GM23248 (cell line): Measurements from ENCODE around the gene CEACAM16. TPM values are rescaled to one million over a fixed set of nuclear protein-coding genes. Genes with fewer than 3 reads are reported as not detected.

Experiments used
- DNase-seq: peaks from one replicate; pipeline ENCODE4 v3.0.0-alpha.2; 2015
- H2AFZ ChIP-seq: fragments of 200-600 bp; sonication (generic); 2 replicates; pipeline ENCODE4 v1.6.1; 2016; ENCODE audit warnings: antibody characterized with exemption
- H3F3A ChIP-seq: fragments of 200-600 bp; sonication (generic); 2 replicates; pipeline ENCODE4 v1.6.1; 2016; ENCODE audit warnings: mild to moderate bottlenecking, antibody characterized with exemption, mixed run types; ENCODE audit not compliant: insufficient read depth
- H3K27ac ChIP-seq: fragments of 200-600 bp; sonication (generic); 2 replicates; pipeline ENCODE4 v1.5.1; 2016; ENCODE audit warnings: mild to moderate bottlenecking
- H3K27me3 ChIP-seq: fragments of 200-600 bp; sonication (generic); replicated peaks from 2 replicates; pipeline ENCODE4 v1.6.1; 2016; ENCODE audit warnings: mild to moderate bottlenecking; ENCODE audit not compliant: insufficient read depth
- H3K36me3 ChIP-seq: fragments of 200-600 bp; sonication (generic); 2 replicates; pipeline ENCODE4 v1.6.1; 2016; ENCODE audit warnings: low read depth, mild to moderate bottlenecking
- H3K4me1 ChIP-seq: fragments of 200-600 bp; sonication (generic); 2 replicates; pipeline ENCODE4 v1.6.1; 2016; ENCODE audit warnings: mild to moderate bottlenecking; ENCODE audit not compliant: insufficient read depth
- H3K4me2 ChIP-seq: fragments of 200-600 bp; sonication (generic); one replicate; pipeline ENCODE4 v1.6.1; 2016; ENCODE audit warnings: mild to moderate bottlenecking; ENCODE audit not compliant: unreplicated experiment
- H3K4me3 ChIP-seq: fragments of 200-600 bp; sonication (generic); 2 replicates; pipeline ENCODE4 v1.5.1; 2016; ENCODE audit warnings: mild to moderate bottlenecking
- H3K79me2 ChIP-seq: fragments of 200-600 bp; sonication (generic); 2 replicates; pipeline ENCODE4 v1.6.1; 2016; ENCODE audit warnings: mild to moderate bottlenecking; ENCODE audit not compliant: insufficient read depth
- H3K9ac ChIP-seq: fragments of 200-600 bp; sonication (generic); 2 replicates; pipeline ENCODE4 v1.6.1; 2016; ENCODE audit warnings: mild to moderate bottlenecking
- H3K9me2 ChIP-seq: fragments of 200-600 bp; sonication (generic); 2 replicates; pipeline ENCODE4 v1.6.1; 2016; ENCODE audit warnings: mixed run types, mild to moderate bottlenecking, moderate library complexity; ENCODE audit not compliant: insufficient read depth
- H3K9me3 ChIP-seq: fragments of 200-600 bp; sonication (generic); one replicate; pipeline ENCODE4 v1.6.1; 2017; ENCODE audit warnings: low read depth
- H4K20me1 ChIP-seq: fragments of 200-600 bp; sonication (generic); 2 replicates; pipeline ENCODE4 v1.6.0; 2016; ENCODE audit not compliant: insufficient read depth
- EZH2 ChIP-seq: fragments of 200-600 bp; sonication (generic); IDR thresholded peaks from 2 replicates; pipeline ENCODE4 v1.6.1; 2018; ENCODE audit warnings: antibody characterized with exemption, mild to moderate bottlenecking; ENCODE audit not compliant: insufficient read depth, poor library complexity, severe bottlenecking
- EZH2phosphoT487 ChIP-seq: fragments of 200-600 bp; sonication (generic); IDR thresholded peaks from 2 replicates; pipeline ENCODE4 v1.6.1; 2018; ENCODE audit warnings: antibody characterized with exemption, moderate library complexity, mild to moderate bottlenecking, low read depth; ENCODE audit not compliant: insufficient read depth
- WGBS, 2 experiments: methylation state at CpG; one replicate each; pipeline ENCODE4 v1.1.6; 2015 to 2017; ENCODE audit warnings: low lambda C conversion rate in 2 of 2, low coverage in 1 of 2; ENCODE audit errors: missing lambda C conversion rate in 2 of 2; 5-methylcytosine and 5-hydroxymethylcytosine counted together
- in situ Hi-C: fragments of 300-500 bp; cut with MboI; formaldehyde crosslinking; loops from 2 replicates; pipeline ENCODE4 v1.15.0; 2020
- microRNA counts: library from miRNA; unstranded; fragments of <30 nt; microRNA quantifications from one replicate; lab custom pipeline; 2016
- microRNA-seq: library from miRNA; unstranded; fragments of <30 nt; microRNA quantifications from one replicate; pipeline ENCODE4, GENCODE V29; 2016; ENCODE audit warnings: borderline number of aligned reads
- polyA plus RNA-seq: library from polyadenylated mRNA; unstranded; fragments of >200 nt; fragmentation: Nextera tagmentation; extraction: Ambion mirVana; gene quantifications from 2 replicates; pipeline ENCODE4 v1.2.1, GENCODE V29; 2016
- small RNA-seq: library from RNA; depleted of rRNA; stranded (forward); fragments of <200 nt; gene quantifications from one replicate; pipeline ENCODE3, GENCODE V24; 2014; ENCODE audit warnings: low read depth, low replicate concordance
- total RNA-seq: library from RNA; depleted of rRNA; stranded (reverse); fragments of >200 nt; shearing (Covaris generic); gene quantifications from 2 replicates; pipeline ENCODE4 v1.2.3, GENCODE V29; 2014; rRNA removed

CEACAM16 gene
- total and polyA plus RNA-seq, 2 experiments from 2014 or later: not detected

- no peaks in the 10 kb centered on the region for H4K20me1 ChIP-seq
- H3K9me2 ChIP-seq: no peaks in the 10 kb centered on the region
- H2AFZ ChIP-seq: no peak overlapping the region
- no peak overlapping the region for H3K4me3 ChIP-seq
- WGBS, 2 experiments: 78 to 87% methylated on average over 31 to 51 of the region's 53 CpGs
- H3K4me2 ChIP-seq: no peak overlapping the region
- TF ChIP-seq EZH2phosphoT487 (no peak), EZH2 (no peak)
- H3K79me2 ChIP-seq: peaks cover 28% of the 10 kb centered on the region
- no peaks in the 10 kb centered on the region for H3K27me3 ChIP-seq
- DNase-seq: no peak
- H3K9ac ChIP-seq: no peak overlapping the region
- in situ Hi-C loops: no loop called here
- H3F3A ChIP-seq: peaks cover 45% of the 10 kb centered on the region
- peaks cover 35% of the 10 kb centered on the region for H3K4me1 ChIP-seq
- no peak overlapping the region for H3K27ac ChIP-seq
- peaks cover 29% of the 10 kb centered on the region for H3K36me3 ChIP-seq
- no peaks in the 10 kb centered on the region for H3K9me3 ChIP-seq
Observed at GRCh38 chr19:44757057-44757734, 58.2 kb downstream of the CEACAM16 start.

DNA sequence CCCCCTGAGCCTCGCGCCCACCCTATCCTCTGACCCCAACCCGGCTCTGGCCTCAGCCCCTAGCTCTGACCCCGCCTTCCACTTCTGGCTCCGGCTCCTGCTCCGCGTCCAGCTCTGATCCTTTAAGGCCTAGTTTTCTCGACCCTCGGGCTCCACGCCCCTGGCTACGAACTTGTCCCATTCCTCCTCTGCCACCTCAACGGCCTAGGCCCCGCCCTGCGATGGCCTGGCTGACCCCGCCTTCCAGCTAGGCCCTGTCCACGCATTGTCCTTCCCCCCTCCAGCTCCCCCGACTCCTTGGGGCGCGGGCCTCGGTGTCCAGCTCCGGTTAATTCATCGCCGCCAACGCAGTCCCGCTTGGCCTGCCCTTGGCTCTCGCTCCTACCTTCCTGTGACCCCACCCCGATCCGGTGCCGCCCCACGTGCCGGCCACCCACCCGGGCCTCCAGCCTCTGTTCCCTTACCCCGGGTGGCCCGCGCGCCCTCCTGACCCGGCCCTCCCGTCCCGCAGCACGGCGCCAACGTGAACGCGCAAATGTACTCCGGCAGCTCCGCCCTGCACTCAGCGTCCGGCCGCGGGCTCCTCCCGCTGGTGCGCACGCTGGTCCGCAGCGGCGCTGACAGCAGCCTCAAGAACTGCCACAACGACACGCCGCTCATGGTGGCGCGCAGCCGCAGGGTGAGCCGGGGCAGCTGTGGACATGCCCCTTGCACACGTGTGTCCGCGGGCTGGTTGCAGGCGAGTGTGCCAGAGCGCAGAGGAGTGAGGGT lies 59.0 kb downstream of the CEACAM16 start:
- DNase-seq: no peak
- Histone ChIP-seq H2AFZ (no peak overlapping the region), H3K27ac (no peak overlapping the region), H3K4me3 (no peak overlapping the region), H3K9ac (no peak overlapping the region), H3K4me2 (no peak overlapping the region), H3K4me1 (peaks cover 31% of the 10 kb centered on the region), H3K27me3 (no peaks in the 10 kb centered on the region), H4K20me1 (no peaks in the 10 kb centered on the region), H3K9me2 (no peaks in the 10 kb centered on the region), H3F3A (peaks cover 38% of the 10 kb centered on the region), H3K9me3 (no peaks in the 10 kb centered on the region), H3K79me2 (peaks cover 21% of the 10 kb centered on the region), H3K36me3 (peaks cover 23% of the 10 kb centered on the region)
- 88 to 89% methylated on average over 46 to 68 of the region's 68 CpGs for WGBS, 2 experiments
- in situ Hi-C loops: no loop called here
- no peak for TF ChIP-seq EZH2phosphoT487
- TF ChIP-seq EZH2: no peak

DNA sequence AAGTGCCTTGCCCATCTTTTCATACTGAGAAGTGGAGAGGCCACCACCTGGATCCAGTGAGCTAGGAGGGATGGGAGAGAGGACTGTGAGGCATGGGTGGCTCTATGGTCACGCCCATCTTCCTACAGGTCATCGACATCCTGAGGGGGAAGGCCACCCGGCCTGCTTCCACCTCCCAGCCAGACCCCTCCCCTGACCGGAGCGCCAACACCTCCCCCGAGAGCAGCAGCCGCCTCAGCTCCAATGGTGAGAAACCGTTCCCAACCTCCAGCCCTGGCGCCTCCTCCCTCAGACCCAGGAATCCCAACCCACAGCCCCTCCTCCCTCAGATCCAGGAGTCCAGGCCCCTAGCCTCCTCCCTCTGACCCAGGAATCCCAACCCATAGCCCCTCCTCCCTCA lies 59.6 kb downstream of the CEACAM16 start:
- WGBS, 2 experiments: 91 to 92% methylated on average over 8 to 9 of the region's 9 CpGs
- Histone ChIP-seq H2AFZ (no peak overlapping the region), H3K79me2 (peaks cover 18% of the 10 kb centered on the region), H3K4me1 (peaks cover 27% of the 10 kb centered on the region), H3K27ac (no peak overlapping the region), H3K36me3 (peaks cover 21% of the 10 kb centered on the region; the same call in 1 of the 2 replicates), H3K9ac (no peak overlapping the region), H3K9me2 (no peaks in the 10 kb centered on the region), H3K9me3 (no peaks in the 10 kb centered on the region), H3K4me2 (no peak overlapping the region), H4K20me1 (no peaks in the 10 kb centered on the region), H3F3A (peaks cover 37% of the 10 kb centered on the region), H3K27me3 (no peaks in the 10 kb centered on the region), H3K4me3 (no peak overlapping the region)
- no peak for DNase-seq
- TF ChIP-seq EZH2 (no peak), EZH2phosphoT487 (no peak)
- in situ Hi-C loops: no loop called here

DNA sequence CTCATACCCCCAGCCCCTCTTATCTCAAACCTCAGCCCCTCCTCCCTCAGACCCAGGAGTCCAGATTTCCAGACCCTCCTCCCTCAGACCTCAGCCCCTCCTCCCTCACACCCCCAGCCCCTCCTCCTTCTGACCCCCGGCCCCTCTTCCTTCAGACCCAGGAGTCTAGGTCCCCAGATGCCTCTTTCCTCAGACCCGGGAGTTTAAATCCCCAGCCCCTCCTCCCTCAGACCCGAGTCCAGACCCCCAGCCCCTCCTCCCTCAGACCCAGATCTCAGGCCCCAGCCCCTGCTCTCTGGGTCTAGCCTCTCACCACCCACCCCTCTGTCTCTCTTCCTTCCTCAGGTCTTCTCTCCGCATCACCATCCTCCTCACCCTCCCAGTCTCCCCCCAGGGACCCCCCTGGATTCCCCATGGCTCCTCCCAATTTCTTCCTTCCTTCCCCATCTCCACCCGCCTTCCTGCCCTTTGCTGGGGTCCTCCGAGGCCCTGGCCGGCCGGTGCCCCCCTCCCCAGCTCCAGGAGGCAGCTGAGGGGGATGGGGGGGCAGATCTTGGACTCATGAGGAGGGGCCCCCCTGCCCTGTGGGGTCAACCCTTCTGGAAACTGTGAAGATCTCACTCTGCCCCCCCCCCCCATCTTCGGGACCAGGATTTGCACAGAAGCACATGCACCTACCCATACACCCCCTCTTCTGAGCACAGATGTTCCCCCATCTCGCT lies 60.3 kb downstream of the CEACAM16 start:
- H3K27ac ChIP-seq: no peak overlapping the region
- WGBS, 2 experiments: 69 to 70% methylated on average over 2 to 10 of the region's 10 CpGs
- H3K4me1 ChIP-seq: peaks cover 22% of the 10 kb centered on the region

More for the DNA sequence above, 60.3 kb downstream of the CEACAM16 start:
- Histone ChIP-seq H4K20me1 (no peaks in the 10 kb centered on the region), H2AFZ (no peak overlapping the region), H3K9me3 (no peaks in the 10 kb centered on the region), H3K9me2 (no peaks in the 10 kb centered on the region), H3K27me3 (no peaks in the 10 kb centered on the region), H3K4me3 (no peak overlapping the region), H3K79me2 (peaks cover 18% of the 10 kb centered on the region), H3K9ac (no peak overlapping the region), H3K36me3 (peaks cover 21% of the 10 kb centered on the region; the same call in 1 of the 2 replicates), H3F3A (peaks cover 40% of the 10 kb centered on the region), H3K4me2 (no peak overlapping the region)
- no peak for DNase-seq
- in situ Hi-C loops: no loop called here
- TF ChIP-seq EZH2phosphoT487 (no peak), EZH2 (no peak)

MicroRNAs encoded within 50 kb of the gene (microRNA counts, 767-probe panel; counts per million panel counts)
- 447 counts per million, percentile 86 among the panel's probes with 10 or more counts for microRNA hsa-miR-4531 (lab: Ali Mortazavi, UCI)

Small RNA genes within 50 kb of the gene (microRNA-seq; reads per million reads assigned to microRNA genes)
- gene MIR4531 (not detected), gene MIR8085 (not detected)

Small RNA genes within 50 kb of the gene (small RNA-seq; reads per million reads assigned to genes)
- not detected for gene RF00285

Other genes with a start within 250 kb of the CEACAM16 start
- 5.8 and 8.2 TPM in 2 replicates for gene ZNF180, start 198.6 kb upstream of the CEACAM16 start, total RNA-seq
- 2.9 and 3.9 TPM in 2 replicates for gene ZNF180, start 198.6 kb upstream of the CEACAM16 start, polyA plus RNA-seq
- gene CEACAM20, start 169.5 kb upstream of the CEACAM16 start, total RNA-seq: not detected in 2 replicates
- gene CEACAM20, start 169.5 kb upstream of the CEACAM16 start, polyA plus RNA-seq: not detected in 2 replicates
- not detected in 2 replicates for gene IGSF23, start 85.6 kb upstream of the CEACAM16 start, total RNA-seq
- 0.63 and 0.79 TPM in 2 replicates for gene IGSF23, start 85.6 kb upstream of the CEACAM16 start, polyA plus RNA-seq
- gene PVR, start 55.2 kb upstream of the CEACAM16 start, total RNA-seq: 140 and 148 TPM in 2 replicates
- gene PVR, start 55.2 kb upstream of the CEACAM16 start, polyA plus RNA-seq: 58.8 and 63.3 TPM in 2 replicates
- gene CEACAM19, start 27.7 kb upstream of the CEACAM16 start, total RNA-seq: 0.51 and 1.9 TPM in 2 replicates
- gene CEACAM19, start 27.7 kb upstream of the CEACAM16 start, polyA plus RNA-seq: 1.3 and 1.7 TPM in 2 replicates
- gene BCL3, start 49.6 kb downstream of the CEACAM16 start, total RNA-seq: 11.3 and 18.6 TPM in 2 replicates
- gene BCL3, start 49.6 kb downstream of the CEACAM16 start, polyA plus RNA-seq: 24.6 and 26.8 TPM in 2 replicates
- not detected in 2 replicates for gene CBLC, start 78.7 kb downstream of the CEACAM16 start, total RNA-seq
- not detected in 2 replicates for gene CBLC, start 78.7 kb downstream of the CEACAM16 start, polyA plus RNA-seq
- 1.3 and 2.1 TPM in 2 replicates for gene BCAM, start 110.0 kb downstream of the CEACAM16 start, total RNA-seq
- 1.4 and 1.5 TPM in 2 replicates for gene BCAM, start 110.0 kb downstream of the CEACAM16 start, polyA plus RNA-seq
- gene NECTIN2, start 147.1 kb downstream of the CEACAM16 start, total RNA-seq: 71.7 and 88.7 TPM in 2 replicates
- 60.5 and 63.0 TPM in 2 replicates for gene NECTIN2, start 147.1 kb downstream of the CEACAM16 start, polyA plus RNA-seq
- 52.9 and 72.5 TPM in 2 replicates for gene TOMM40, start 192.1 kb downstream of the CEACAM16 start, total RNA-seq
- 54.6 and 54.7 TPM in 2 replicates for gene TOMM40, start 192.1 kb downstream of the CEACAM16 start, polyA plus RNA-seq
- gene APOE, start 206.6 kb downstream of the CEACAM16 start, total RNA-seq: 0.76 TPM in 1 of 2 replicates, not detected in the other
- gene APOE, start 206.6 kb downstream of the CEACAM16 start, polyA plus RNA-seq: 0.60 and 0.87 TPM in 2 replicates
- not detected in 2 replicates for gene APOC1, start 215.5 kb downstream of the CEACAM16 start, total RNA-seq
- gene APOC1, start 215.5 kb downstream of the CEACAM16 start, polyA plus RNA-seq: 0.49 TPM in 1 of 2 replicates, not detected in the other
- gene APOC4, start 243.1 kb downstream of the CEACAM16 start, total RNA-seq: not detected in 2 replicates
- gene APOC4, start 243.1 kb downstream of the CEACAM16 start, polyA plus RNA-seq: not detected in 2 replicates
- gene APOC2, start 246.9 kb downstream of the CEACAM16 start, total RNA-seq: not detected in 2 replicates
- gene APOC2, start 246.9 kb downstream of the CEACAM16 start, polyA plus RNA-seq: not detected in 2 replicates